HG02571 (cell line): Measurements from ENCODE around the gene ELAVL1.

Experiments used
- ATAC-seq: cut with Tn5 transposase; IDR thresholded peaks from one replicate; pipeline ENCODE4 v1.9.1; 2021; ENCODE audit warnings: mild to moderate bottlenecking, moderate library complexity; ENCODE audit not compliant: unreplicated experiment

The ELAVL1 gene

DNA sequence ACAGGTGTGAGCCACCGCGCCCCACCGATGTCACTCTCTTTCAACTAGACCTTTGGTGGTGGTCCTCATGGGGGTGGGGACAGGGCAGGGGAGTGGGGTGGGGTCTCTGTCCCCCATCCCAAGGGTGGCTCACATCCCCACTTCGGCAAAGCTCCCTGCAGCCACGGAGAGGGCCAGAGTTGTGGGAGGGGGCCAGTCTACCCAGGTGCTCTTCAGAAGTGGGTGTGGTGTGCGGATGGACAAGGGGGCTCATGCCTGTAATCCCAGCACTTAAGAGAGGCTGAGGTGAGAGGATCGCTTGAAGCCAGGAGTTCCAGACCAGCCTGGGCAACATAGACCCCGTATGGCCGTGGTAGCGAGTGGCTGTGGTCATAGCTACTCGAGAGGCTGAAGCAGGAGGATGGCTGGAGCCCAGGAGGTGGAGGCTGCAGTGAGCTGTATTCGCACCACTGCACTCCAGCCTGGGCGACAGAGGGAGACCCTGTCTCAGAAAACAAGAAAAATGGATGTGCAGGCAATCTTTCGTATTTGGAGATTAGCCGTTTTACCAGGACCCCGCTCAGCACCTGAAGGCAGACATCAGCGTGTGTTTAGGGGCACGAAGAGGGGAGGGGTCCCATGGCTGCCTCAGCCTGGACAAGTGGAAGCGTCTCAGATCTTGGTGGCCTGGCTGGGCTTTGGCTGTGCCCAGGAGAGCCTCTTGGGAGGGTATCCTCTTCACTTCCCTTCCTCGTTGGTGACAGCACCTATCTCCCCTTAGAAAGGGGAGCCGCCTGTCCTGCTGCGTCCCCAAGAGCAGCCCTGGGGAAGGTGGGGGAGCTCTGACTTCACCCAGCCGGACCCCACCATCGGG is 90.0 kb downstream of the ELAVL1 start:
- no peak for ATAC-seq

DNA sequence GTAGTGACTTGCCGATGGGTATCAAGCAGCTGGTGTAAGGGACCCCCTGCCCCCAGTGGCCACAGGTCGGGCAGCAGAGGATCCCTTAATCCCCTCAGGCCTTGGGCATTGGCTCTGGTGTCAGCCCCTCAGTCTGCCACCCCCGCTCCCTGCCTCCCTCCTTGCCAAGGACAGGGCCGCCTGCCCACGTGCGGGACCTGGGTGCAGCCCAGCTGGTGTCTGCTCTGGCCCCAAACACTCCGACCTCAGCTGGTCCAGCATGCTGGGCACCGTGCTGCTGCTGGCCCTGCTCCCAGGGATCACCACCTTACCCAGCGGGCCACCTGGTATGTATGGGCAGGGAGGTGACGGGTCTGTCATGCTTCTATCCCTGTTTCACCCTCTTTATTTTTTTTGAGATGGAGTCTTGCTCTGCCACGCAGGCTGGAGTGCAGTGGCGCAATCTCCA is 90.8 kb downstream of the ELAVL1 start, which contains the start of gene TGFBR3L:
Gene TGFBR3L, plus strand, starts transcription at position 233 of the 448 bp plus-strand sequence.
- ATAC-seq, result no peak

DNA sequence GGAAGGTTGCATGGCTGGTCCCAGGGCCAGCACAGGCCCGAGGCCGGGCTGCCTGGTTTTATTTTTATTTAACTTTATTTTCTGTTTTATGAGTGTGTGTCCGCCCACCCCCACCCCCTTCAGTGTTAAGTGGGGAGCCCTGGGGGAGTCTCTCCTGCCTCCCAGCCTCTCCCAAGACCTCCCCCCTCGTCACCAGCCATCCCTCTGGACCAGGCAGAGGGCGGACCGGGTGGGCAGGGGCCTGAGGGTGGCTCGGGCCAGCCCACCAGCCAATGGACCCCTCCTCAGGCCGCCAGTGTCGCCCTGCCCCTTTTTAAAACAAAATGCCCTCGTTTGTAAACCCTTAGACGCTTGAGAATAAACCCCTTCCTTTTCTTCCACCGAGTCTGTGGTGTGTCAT is 91.3 kb downstream of the ELAVL1 start:
- no peak for ATAC-seq

DNA sequence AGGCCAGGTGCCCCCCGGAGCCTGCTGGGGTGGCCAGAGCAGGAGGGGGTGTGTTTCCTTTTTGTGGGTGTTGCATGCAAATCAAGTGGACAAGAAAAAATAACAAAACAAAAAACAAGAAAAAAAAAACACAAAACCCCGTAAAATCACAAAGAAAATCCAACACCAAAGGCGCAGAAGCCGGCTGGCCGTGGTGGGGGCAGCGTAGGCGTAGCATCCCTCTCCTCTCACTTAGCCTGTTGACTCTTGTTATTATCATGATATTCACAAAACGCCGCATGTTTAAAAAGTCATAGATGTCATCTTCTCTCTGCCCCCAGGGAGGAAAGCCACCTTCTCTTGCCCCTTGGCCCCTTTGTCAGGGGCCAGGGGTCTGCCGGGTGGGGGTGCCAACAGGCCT is 91.8 kb downstream of the ELAVL1 start:
- no peak for ATAC-seq

DNA sequence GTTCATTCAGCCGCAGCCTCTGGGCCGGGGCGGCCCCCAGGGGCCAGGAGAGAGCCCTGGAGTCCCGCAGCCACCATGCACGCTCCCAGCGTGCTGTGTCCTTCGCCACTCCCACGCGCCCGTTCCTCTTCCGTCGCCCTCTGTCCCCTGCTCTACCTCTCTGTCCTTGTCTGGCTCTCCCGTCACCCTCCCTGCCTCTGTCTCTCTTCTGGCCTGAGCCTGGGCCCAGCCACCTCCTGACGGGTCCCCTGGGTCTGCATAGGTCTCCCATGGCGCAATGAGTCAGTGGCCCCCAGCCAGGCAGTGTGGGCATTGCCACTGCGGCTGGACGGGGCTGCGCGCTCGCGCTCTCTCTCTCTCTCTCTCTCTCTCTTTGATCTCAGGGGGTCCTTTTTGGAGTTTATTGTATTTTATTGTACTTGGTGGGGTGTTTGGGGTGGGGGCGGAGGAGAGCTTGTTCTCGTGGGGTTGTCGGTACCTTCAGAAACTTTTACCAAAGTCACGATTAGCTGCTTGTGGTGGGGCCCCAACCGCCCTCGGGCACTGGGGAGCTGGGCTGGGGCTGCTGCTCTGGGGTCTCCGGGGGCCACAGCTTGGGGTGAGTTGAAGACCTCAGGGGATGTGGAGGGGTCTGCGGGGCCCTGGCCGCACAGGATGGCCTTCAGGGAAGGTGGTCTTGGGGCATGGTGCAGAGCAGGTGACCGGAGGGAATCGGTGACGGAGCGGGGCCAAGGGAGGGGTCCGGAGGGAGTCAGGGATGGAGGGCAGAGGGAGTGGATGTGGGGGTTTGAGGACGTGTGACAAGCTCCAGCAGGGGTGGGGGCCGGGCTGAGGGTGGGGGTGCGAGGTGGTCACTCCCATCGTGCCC is 92.5 kb downstream of the ELAVL1 start:
- ATAC-seq, result no peak

DNA sequence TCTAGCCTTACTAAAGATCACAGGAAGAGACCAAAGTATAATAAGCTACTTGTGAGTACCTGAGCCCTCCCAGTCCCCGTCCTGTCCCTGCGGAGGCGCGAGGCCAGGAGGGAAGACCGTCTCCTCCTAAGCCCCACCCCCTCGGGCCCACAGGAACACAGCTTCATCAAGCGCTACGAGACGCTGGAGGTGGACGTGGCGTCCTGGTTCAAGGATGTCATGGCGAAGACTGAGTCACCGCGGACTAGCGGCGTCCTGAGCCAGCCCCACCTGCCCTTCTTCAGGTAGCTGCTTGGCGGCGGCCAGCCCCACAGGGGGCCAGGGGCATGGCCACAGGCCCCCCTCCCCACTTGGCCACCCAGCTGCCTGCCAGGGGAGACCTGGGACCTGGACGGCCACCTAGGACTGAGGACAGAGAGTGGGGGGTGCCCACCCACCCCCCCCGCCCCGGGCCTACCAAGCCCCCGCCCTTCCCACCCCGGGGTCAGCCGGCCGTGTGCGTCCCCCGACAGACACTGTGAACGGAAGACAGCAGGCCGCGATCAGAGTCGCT is 93.2 kb downstream of the ELAVL1 start:
- no peak for ATAC-seq

DNA sequence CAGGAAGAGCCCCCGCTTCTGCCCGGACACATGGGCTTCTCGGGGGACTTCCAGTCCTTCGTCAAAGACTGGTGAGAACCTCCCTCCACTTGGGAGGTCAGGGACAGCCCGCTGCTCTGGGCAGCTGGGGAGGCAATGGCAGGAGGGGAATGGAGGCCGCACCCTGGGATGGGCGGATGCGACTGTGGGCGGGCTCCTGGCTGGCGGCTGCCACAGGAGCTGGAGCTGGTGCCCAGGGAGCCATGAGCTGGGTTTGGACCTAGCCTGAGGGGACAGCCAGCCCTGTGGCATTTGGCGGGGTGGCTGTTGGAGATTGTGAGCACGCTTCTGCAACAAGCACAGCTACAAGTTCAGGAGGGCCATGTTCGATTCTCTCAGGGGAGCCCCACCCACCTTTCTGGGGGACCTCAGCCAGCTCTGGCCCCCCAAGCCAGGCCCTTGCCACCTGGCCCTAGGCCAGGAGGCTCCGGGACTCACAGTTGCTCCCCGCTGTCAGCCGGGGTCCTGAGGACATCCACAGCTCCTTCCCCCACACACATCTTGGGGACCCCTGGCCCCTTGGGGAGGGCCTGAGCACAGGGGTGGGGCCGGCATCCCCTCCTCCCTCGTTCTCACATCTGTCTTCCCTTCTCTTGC is 93.8 kb downstream of the ELAVL1 start:
- no peak for ATAC-seq

DNA sequence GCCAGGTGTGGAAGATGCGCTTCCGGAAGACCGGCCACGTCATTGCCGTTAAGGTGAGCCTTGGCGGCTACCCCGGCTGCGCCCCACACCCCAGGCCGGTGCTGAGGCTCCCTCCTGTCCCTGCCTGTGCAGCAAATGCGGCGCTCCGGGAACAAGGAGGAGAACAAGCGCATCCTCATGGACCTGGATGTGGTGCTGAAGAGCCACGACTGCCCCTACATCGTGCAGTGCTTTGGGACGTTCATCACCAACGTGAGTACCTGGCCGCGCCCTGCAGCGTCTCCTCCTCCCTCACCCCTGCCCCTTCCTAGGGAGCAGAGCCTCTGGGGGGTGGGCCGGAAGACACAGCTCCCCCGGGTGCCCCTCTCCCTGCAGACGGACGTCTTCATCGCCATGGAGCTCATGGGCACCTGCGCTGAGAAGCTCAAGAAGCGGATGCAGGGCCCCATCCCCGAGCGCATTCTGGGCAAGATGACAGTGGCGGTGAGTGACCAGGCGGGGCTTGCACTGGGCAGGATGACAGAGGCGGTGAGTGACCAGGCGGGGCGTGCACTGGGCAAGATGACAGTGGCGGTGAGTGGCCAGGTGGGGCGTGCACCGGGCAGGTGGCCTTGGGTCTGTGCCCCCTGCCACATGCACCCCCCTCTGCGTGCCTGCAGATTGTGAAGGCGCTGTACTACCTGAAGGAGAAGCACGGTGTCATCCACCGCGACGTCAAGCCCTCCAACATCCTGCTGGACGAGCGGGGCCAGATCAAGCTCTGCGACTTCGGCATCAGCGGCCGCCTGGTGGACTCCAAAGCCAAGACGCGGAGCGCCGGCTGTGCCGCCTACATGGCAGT is 94.9 kb downstream of the ELAVL1 start:
- no peak for ATAC-seq

DNA sequence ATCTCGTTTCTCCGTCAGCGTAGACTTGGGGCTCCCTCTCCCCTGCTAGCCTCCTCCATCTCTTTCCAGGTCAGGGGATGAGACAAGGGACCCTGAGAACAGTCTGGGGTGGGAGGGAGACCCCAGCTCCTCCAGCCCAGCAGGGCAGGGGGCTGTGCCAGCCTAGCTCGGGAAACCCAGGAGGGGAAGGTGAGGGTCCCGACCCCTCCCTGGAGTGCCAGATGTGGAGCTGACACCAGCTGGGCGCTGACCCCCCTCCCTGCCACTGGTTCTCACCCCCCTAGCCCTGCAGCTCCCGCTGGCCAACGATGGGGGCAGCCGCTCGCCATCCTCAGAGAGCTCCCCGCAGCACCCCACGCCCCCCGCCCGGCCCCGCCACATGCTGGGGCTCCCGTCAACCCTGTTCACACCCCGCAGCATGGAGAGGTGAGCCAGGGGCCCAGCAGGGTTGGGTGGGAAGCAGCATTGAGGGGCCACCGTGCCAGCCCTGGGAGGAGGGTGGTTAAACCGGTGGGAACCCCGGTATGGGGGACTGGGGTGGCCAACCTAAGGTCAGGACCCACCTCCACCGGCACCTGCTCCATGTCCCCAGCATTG is 95.9 kb downstream of the ELAVL1 start:
- ATAC-seq, result no peak

DNA sequence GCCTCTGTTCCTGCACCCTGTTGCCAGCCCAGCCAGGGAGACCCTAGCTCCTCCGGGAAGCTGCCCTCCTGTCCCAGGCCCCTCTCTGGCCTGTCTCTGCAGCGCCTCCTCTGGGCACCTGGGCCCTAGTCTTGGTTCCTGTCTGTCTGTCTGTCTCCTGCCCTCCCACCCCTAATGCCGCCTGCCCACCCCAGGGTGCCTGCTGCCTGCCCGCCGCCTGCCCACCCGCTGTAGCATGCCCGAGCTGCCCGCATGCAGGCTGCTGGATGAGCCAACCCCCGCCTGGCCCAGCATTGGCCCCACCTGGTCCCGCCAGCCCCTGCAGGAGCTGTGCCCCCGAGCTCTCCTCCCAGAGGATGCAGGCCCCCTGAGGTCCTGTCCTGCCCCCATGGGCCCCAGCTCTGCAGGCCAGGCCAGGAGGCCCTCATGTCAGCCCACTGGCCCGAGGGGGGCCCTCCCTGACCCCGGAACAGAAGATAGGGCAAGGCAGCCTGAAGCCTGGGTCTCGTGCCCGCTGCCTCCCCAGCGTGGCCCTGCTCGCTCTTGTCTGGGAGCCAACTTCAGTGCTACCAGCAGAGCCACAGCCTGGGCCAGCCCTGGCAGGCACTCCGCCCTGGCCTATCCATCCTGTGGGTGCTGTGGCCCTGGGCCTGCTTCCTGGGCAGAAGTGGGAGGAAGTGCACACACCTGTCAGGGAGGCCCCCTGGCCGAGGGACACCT is 96.5 kb downstream of the ELAVL1 start:
- no peak for ATAC-seq
